NOMO-1 (cell line): ENCODE results near the gene NT5C3A.
"Not testable (repeated sequence)": the region's sequence is repeated elsewhere in the genome, so short reads cannot be mapped to it uniquely, and the experiment has no call there.

Source experiments
- DNase-seq, 2 experiments: peaks; one replicate each; lab custom pipeline; 2025; ENCODE audit not compliant: unreplicated experiment in 2 of 2; lab: John Stamatoyannopoulos, UW

Gene NT5C3A

DNA sequence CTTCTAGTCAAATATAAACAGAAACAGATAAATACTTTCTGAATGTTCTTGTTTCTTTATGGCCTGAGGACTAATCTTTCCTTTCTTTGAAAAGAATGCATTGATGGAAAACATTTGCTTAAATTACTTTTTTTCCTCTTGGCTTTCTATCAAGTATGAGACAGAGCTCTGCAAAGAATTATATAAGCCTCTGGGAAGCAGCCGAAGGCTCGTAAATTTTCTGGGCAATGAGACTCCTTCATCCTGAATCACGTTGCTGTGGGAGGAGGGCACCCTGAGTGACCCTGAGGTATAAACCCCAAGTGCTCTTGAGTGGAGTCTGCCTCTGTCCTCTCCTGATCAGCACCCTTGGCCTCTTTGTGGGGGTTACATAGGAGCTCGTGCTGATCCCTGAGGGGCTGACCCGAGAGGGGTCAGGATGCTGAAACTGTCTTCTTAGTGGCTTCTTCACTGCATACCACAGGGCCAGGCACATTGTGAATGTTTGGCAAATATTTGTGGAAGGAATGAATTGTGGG lies 71.4 kb downstream of the NT5C3A start:
- not testable (repeated sequence) for DNase-seq

DNA sequence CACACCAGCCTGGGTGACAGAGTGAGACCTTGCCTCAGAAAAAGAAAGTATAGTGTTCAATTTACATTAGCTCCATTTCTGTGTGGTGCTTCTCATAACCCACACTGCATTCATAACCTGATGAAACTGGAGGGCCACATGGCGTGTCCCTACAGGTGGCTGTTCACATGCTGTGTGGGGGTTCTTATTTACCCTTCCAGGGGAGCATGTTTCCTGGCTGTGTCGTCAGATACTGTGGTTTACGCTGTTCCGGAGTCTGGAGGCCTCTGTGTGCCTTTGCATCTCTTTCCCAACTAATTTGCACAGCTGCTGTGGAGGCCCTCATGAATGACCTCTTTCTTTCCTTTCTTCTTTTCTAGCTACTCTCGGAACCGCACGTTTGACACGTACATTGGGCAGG lies 74.4 kb downstream of the NT5C3A start:
- DNase-seq: not testable (repeated sequence)

DNA sequence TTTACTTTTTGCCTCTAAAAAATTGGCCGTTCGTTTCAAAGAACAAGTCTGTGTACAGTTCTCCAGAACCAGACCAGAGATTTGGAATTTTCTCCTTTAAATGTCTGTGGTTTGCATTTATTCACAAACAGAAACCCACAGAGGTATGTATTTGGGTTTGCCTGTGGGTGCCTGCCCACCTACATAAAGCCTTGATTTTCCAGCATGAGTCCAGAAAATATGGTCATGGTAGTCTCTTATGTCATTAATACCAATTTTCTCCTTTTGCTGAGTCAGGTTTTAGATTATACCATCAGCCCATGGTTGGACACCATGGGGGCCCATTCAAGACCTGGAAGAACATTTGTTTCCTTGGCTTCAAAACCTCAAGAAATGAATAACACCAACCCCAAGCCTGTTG lies 82.7 kb downstream of the NT5C3A start:
- not testable (repeated sequence) for DNase-seq

DNA sequence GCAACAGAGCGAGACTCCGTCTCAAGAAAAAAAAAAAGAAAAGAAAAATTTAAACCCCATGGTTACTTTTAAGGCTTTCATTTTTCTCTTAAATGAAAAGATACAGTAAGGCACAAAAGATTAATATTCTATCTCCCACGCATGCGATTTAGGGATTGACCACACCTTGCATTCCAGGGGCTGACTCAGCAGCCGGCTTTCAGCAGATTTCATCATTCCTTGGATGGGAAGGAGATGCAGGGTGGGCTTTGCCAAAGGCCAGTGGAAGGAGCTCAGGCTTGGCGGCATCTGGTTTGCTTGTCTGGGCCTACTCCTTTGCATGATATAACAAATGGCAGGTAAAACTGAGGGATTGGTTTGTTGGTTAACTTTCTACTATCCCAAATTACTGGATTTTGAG lies 83.3 kb downstream of the NT5C3A start:
- not testable (repeated sequence) for DNase-seq

DNA sequence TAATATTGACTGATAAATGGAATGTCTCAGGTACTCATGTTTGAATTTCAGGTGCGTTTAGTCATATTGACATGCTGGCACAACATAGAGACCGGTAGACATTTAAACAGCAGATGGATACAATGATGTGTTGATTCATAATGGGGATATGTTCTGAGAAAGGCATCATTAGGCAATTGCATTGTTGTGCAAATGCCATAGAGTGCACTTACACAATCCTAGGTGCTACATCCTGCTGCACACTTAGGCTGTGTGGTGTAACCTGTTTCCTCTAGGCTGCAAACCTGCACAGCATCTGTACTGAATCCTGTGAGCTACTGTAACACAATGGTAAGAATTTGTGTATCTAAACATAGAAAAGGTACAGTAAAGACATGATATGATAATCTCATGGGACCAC lies 85.4 kb downstream of the NT5C3A start:
- not testable (repeated sequence) for DNase-seq

DNA sequence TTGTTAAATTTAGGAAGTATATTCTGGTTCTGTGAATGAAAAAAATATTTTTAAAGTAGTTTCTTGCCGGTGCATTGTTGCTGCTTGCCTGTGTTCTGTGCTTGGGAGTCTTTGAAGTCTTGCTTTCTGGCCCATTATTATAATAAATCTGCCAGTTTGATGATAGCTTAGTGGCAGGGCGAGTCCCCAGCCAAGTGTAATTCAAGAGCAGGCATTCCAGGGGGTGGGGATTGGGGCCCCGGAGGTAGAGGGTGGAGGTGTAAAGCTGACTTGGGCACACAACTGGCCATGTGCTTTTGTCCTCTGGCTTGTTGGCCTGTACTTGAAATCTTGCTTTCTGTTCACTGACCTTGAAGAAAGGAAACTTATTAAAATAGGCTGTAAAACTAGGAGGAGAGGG lies 90.6 kb downstream of the NT5C3A start:
- DNase-seq: not testable (repeated sequence)

DNA sequence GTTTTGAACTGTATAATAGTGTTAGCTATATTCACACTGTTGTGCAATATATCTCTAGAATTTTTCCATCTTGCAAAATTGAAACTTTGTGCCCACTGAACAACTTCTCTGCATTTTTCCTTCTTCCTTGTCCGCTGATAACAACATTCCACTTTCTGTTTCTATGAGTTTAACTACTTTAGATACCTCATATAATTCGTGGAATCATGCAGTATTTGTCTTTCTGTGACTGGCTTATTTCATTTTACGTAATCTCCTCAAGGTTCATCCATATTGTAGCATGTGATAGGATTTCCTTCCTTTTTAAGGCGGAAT lies 95.4 kb downstream of the NT5C3A start:
- not testable (repeated sequence) for DNase-seq

DNA sequence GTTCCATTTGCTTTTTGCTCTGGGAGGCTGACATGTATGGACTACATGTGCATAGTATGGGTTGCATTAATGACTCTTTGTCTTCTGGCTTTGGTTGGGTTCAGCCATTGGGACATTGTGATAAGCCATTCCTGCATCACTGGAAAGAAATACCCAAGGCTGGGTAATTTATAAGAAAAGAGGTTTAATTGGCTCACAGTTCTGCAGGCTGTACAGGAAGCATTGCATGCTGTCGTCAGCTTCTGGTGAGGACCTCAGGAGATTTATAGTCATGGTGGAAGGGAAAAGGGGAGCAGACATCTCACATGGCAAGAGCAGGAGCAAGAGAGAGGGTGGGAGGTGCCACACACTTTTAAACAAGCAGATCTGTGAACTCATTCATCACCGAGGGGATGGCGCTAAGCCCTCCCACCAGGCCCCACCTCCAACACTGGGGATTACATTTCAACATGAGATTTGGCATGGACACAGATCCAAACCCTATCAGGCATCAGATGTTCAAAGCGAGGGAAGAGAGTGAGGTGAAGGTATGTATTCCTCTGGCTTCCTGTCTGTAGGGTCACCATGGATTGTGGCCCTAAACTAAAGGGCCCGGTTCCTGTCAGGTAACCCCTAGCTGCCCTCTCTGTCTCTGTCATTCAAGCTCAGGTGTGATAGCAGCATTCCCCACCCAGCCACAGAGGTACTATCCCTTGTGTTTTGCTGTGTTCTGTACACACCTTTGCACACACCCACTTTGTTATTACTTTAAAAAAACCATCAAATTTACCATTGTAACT lies 95.9 kb downstream of the NT5C3A start:
- DNase-seq: not testable (repeated sequence)

DNA sequence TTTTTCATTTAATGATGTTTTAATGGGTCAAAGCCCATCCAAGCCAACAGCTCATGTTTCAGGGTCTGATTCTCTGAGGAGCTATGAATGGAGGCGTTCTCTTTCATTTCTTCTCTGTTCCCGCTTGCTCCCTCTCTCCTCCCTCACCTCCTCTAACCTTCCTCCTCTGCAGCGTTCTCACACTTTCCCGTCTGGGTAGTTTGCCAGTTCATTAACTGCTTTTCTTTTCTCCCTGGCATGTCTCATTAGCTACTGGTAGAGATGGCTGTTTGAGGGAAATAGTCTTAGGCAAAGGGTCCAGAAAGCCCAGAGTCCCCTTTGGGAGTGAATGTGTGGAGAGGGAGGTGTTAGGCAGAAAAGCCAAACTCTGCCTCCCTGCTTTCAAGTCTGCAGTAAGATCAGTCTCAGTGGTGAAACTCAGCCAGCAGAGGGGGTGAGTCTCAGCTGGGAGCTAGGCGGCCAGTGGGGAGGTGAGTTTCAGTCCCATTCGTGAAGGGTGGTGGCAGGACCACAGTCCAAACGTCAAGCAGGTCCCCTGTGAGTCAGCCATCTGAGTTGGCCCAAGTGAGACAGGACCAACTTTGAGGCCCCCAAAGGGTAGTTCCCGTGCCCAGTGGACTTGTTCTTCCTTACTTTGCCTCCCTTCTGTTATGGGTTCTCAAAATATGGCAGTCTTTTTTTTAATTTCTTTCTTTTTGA lies 98.0 kb downstream of the NT5C3A start:
- not testable (repeated sequence) for DNase-seq
